LNCAP (cell line): ENCODE measurements around the gene GSC.

Experiments
- TF ChIP-seq, protein P1 (sequence below): fragments of 450-650 bp; IDR thresholded peaks from 2 replicates; pipeline ENCODE4 v1.5.1; 2017; ENCODE audit warnings: mild to moderate bottlenecking

Gene GSC

DNA sequence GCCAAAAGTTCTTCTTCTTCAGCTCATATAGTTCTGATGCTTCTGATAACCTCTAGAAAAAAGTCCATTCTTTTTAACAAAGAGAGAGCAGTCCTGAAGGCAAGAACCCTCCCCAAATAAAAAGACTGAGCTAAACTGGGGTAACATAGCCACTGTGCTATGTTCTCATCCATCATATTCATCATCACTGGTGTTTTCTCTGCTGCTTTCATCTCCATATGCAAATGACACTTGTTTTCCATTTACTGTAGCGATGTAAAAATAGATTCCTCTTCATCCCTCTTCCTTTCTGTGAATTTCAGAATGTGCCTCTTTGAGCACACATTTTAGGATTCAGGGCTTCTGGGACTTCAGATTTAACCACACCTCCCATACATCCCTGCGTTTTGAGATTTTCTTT is 44.9 kb downstream of the GSC start:
- TF ChIP-seq, protein P1, sequence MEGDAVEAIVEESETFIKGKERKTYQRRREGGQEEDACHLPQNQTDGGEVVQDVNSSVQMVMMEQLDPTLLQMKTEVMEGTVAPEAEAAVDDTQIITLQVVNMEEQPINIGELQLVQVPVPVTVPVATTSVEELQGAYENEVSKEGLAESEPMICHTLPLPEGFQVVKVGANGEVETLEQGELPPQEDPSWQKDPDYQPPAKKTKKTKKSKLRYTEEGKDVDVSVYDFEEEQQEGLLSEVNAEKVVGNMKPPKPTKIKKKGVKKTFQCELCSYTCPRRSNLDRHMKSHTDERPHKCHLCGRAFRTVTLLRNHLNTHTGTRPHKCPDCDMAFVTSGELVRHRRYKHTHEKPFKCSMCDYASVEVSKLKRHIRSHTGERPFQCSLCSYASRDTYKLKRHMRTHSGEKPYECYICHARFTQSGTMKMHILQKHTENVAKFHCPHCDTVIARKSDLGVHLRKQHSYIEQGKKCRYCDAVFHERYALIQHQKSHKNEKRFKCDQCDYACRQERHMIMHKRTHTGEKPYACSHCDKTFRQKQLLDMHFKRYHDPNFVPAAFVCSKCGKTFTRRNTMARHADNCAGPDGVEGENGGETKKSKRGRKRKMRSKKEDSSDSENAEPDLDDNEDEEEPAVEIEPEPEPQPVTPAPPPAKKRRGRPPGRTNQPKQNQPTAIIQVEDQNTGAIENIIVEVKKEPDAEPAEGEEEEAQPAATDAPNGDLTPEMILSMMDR = no peak

DNA sequence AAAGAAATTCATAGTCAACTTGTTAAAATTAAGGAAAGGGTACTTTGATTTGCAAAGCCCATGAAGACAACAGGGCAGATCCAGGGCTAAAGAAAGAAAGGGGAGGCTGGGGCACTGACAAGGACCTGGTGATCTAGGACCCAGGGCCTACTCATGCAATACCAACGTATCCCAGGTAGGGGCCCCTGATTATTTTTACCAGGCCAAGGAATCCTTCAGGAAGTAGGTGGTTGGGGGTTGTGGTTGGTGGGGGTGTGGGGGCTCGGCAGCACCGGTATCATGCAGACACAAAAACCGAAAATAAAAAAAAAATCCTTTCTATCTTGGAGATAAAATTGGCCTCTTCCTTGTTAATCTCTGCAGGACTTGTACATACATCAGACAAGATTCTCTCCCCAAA is 47.5 kb downstream of the GSC start:
- TF ChIP-seq, protein P1 = no peak
